Ovary (tissue), 9 donors: ENCODE measurements around the gene DRC1. TPM values are rescaled to one million over a fixed set of nuclear protein-coding genes. Genes with fewer than 3 reads are reported as not detected.
A peak's percentile ranks its signal among the peaks of the same experiment; 100 is the strongest.
"Not testable (repeated sequence)": the region's sequence is repeated elsewhere in the genome, so short reads cannot be mapped to it uniquely, and the experiment has no call there.

Experiments used
- DNase-seq, 5 donors: peaks; one replicate each; pipeline ENCODE4 v3.0.0-alpha.2; 2019 to 2020
- H3K27ac ChIP-seq, 2 donors: fragments of 200-600 bp; one replicate each; pipeline versions ENCODE4 v1.5.1 to v1.8.0; 2019 to 2022
- H3K27me3 ChIP-seq: fragments of 200-600 bp; one replicate; pipeline ENCODE4 v1.8.0; 2022
- H3K36me3 ChIP-seq: fragments of 200-600 bp; sonication (generic); one replicate; pipeline ENCODE4 v1.5.1; 2019
- H3K4me1 ChIP-seq: one replicate; pipeline ENCODE4 v1.8.1; 2013; ENCODE audit warnings: mild to moderate bottlenecking, moderate library complexity; ENCODE audit not compliant: insufficient read depth
- H3K4me3 ChIP-seq: fragments of 200-600 bp; sonication (generic); one replicate; pipeline ENCODE4 v1.5.1; 2017
- H3K9me3 ChIP-seq, 2 donors: fragments of 200-600 bp in 1 of 2; sonication (generic) in 1 of 2; one replicate each; pipeline versions ENCODE4 v1.5.1 to v1.8.1; 2013 to 2019; ENCODE audit warnings: mild to moderate bottlenecking in 1 of 2, moderate library complexity in 1 of 2
- EP300 ChIP-seq: sonication (generic); formaldehyde crosslinking; IDR thresholded peaks from one replicate; pipeline ENCODE4 v1.6.1; 2017; ENCODE audit warnings: antibody characterized with exemption
- POLR2A ChIP-seq: fragments of 450-650 bp; IDR thresholded peaks from one replicate; pipeline ENCODE4 v1.6.1; 2017; ENCODE audit warnings: antibody characterized with exemption, mild to moderate bottlenecking, moderate library complexity
- WGBS, 3 donors: extraction: QIAGEN DNeasy Blood & Tissue Kit in 1 of 3; methylation state at CpG; one replicate each; pipeline versions ENCODE4 v1.1.5 to v1.1.7; 2013 to 2017; 5-methylcytosine and 5-hydroxymethylcytosine counted together
- intact Hi-C, 4 donors: fragments of 100-400 bp; cut with DNase I; formaldehyde crosslinking; loops; one replicate each; pipeline versions ENCODE4 v1.11.0 to v1.15.1; 2022 to 2023
- polyA plus RNA-seq, 2 donors: library from polyadenylated mRNA; stranded (reverse); fragments of 200-250 nt in 1 of 2; fragments of 350-450 nt in 1 of 2; fragmentation: Illumina TruSeq in 1 of 2; extraction: RNeasy Lipid Tissue Mini Kit (QIAGEN cat#74804) in 1 of 2; gene quantifications; one replicate each; pipeline ENCODE4 v1.2.3, GENCODE V29; 2013 to 2014
- total RNA-seq, 7 donors: library from RNA; depleted of rRNA in 2 of 7; stranded (reverse); fragments of >200 nt in 2 of 7; fragmentation: NEBNext Ultra II Directional in 3 of 7; extraction: Animal tissue kit (Norgen Biotek cat#: 25700) in 3 of 7; gene quantifications; one replicate each; pipeline versions ENCODE4 v1.1.0 to v1.2.4, GENCODE V29; 2016 to 2023
- TF ChIP-seq, protein P1 (sequence below), 3 donors: fragments of 450-650 bp in 2 of 3; fragments of 200-600 bp in 1 of 3; IDR thresholded peaks; one replicate each; pipeline versions ENCODE4 v1.5.1 to v1.8.0; 2016 to 2022; ENCODE audit warnings: antibody characterized with exemption in 3 of 3, mild to moderate bottlenecking in 1 of 3
- donor health status: DM: no; HTN: no; CAD: no; lungs with moderate emphysema.
- donor health status: DM: no; HTN: no; CAD: no.
- donor health status: Bipolar disorder and iron deficiency.
- donor health status: DM: yes; HTN: yes; CAD: no.
- donor health status: DM: no; HTN: no; CAD: no.
- donor health status: DM: yes; HTN: yes; CAD: no.

DRC1 gene
- total and polyA plus RNA-seq, 9 donors, result 0.05 to 11.8 (median 1.2) TPM; not detected in 3

DNA sequence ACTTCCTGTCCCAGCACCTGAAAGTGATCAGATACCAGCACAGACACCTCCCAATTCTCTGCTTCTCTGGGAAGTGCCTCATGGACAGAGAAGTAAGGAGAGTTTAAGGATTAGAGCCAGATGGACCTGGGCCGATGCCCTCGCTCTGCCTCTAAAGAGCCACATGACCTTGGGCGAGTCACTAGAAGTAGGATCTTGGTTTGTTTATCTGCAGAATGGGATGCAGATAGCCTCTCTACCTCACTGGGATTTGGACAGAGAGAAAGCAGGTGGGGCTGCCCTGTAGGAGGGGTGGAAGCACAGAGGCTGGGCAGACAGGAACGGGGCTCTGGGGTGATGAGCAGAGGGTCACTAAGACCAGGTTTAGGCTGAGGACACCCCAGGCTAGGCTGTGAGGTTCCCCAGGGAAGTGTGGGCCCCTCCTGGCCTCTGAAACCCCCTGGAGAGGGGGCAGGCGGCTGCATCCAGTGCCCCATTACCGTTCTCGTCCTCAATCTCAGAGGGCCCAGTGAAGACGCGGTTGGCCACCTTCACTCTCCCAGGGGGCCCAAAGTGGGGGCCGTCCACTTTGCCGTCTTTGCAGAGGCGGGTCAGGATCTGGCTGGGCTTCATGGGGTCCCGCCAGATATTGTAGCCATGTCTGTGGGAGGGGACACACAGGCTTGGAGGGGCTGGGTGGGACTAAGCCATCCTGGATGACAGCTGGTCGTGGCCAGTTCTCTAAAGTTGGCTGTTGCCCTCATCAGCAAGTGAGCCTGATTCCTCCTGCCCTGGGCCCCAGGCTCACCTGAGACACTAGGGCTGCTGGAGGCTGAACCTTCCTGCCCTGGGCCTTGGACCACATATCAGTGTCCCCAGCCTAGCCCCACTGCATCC lies 62.9 kb downstream of the DRC1 start:
- Histone ChIP-seq H3K27me3 (no peaks in the 10 kb centered on the region), H3K36me3 (no peaks in the 10 kb centered on the region), H3K9me3 (no peaks in the 10 kb centered on the region), H3K4me3 (no peak overlapping the region), H3K27ac (no peak overlapping the region), H3K4me1 (no peaks in the 10 kb centered on the region)
- 77 to 81% (median 80%) methylated on average over 14 of the region's 14 CpGs for whole genome bisulfite sequencing, 3 donors
- intact Hi-C loops, result no loop called here
- no peak for TF ChIP-seq EP300
- TF ChIP-seq, protein P1, sequence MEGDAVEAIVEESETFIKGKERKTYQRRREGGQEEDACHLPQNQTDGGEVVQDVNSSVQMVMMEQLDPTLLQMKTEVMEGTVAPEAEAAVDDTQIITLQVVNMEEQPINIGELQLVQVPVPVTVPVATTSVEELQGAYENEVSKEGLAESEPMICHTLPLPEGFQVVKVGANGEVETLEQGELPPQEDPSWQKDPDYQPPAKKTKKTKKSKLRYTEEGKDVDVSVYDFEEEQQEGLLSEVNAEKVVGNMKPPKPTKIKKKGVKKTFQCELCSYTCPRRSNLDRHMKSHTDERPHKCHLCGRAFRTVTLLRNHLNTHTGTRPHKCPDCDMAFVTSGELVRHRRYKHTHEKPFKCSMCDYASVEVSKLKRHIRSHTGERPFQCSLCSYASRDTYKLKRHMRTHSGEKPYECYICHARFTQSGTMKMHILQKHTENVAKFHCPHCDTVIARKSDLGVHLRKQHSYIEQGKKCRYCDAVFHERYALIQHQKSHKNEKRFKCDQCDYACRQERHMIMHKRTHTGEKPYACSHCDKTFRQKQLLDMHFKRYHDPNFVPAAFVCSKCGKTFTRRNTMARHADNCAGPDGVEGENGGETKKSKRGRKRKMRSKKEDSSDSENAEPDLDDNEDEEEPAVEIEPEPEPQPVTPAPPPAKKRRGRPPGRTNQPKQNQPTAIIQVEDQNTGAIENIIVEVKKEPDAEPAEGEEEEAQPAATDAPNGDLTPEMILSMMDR (IDR thresholded peaks at IDR 0.05), result no peak
- TF ChIP-seq POLR2A, result no peak
- DNase-seq, result peak in 1 of 5 donors; percentile 22

- Histone ChIP-seq H3K4me3 (no peak overlapping the region), H3K9me3 (no peaks in the 10 kb centered on the region), H3K27me3 (no peaks in the 10 kb centered on the region), H3K36me3 (no peaks in the 10 kb centered on the region), H3K27ac (no peak overlapping the region), H3K4me1 (no peaks in the 10 kb centered on the region)
- TF ChIP-seq, protein P1 (IDR thresholded peaks at IDR 0.05), result no peak
- TF ChIP-seq EP300, result no peak
- no peak for TF ChIP-seq POLR2A
- WGBS, 3 donors, result 90 to 96% (median 94%) methylated on average over 11 of the region's 11 CpGs
- DNase-seq, result peak in 1 of 5 donors; percentile 17
- intact Hi-C loops, result no loop called here
Observed at GRCh38 chr2:26465266-26465925, 63.7 kb downstream of the DRC1 start.

DNA sequence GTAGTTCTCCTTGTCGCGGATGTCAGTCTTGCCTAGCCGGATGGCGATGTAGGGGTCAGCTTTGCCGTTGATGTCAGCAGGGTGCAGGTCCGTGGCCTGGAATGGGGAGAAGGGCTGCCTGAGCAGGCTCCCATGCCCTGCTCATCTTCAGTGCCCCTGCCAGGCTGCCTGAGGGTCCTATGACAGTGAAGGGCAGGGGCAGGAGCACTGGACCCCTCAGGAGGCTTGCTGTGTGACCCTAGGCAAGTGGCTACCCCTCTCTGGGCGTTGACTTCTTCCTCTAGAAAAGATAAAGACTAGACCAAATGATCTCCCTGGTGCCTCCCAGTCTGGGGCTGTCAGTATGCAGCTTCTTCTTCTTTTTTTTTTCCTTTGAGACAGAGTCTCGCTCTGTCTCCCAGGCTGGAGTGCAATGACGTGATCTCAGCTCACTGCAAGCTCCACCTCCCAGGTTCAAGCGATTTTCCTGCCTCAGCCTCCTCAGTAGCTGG lies 64.3 kb downstream of the DRC1 start:
- peak in 1 of 5 donors; percentile 18 for DNase-seq
- Histone ChIP-seq H3K36me3 (no peaks in the 10 kb centered on the region), H3K27ac (no peak overlapping the region), H3K27me3 (no peaks in the 10 kb centered on the region), H3K9me3 (no peaks in the 10 kb centered on the region), H3K4me3 (no peak overlapping the region), H3K4me1 (no peaks in the 10 kb centered on the region)
- WGBS, 3 donors, result 85 to 90% (median 85%) methylated on average over 10 of the region's 10 CpGs
- TF ChIP-seq POLR2A, result no peak
- no peak for TF ChIP-seq EP300
- TF ChIP-seq, protein P1 (IDR thresholded peaks at IDR 0.05), result no peak
- intact Hi-C loops, result no loop called here

DNA sequence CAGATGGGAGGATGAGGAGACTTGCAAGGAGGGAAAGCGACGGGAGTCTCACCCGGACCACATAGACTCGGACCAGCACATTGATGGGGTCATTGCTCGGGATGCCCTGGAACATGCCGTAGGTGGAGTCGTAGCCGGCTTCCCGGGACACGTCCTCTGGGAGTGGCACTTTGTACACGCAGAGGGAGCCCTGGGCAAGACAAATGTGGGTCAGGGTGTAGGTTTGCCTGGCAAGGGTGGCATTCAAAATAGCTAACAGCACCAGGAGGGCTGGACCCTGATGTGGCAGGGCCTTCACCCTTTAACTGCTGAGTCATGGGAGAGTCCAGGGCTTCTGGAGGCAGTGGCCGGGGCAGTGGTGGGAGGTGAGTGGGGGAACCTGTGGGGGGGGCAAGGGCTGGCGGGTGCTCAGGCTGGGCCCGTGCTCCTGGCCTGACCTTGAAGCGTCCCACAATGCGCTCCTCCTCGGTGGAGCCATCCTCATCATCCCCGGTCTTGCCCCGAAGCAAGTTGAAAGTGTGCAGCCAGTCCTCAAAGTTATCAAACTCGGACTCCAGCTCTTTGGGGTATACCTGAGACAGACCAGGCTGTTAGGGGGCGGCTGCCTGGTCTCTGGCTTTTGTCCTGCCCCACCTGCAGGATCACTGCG lies 65.1 kb downstream of the DRC1 start:
- no peaks in the 10 kb centered on the region for H3K9me3 ChIP-seq
- intact Hi-C loops, result no loop called here
- H3K27me3 ChIP-seq, result no peaks in the 10 kb centered on the region
- no peak for TF ChIP-seq POLR2A
- no peak overlapping the region for H3K27ac ChIP-seq
- no peak for DNase-seq
- WGBS, 3 donors, result 66 to 75% (median 67%) methylated on average over 21 to 22 of the region's 22 CpGs
- no peak overlapping the region for H3K4me3 ChIP-seq
- H3K4me1 ChIP-seq, result no peaks in the 10 kb centered on the region
- no peaks in the 10 kb centered on the region for H3K36me3 ChIP-seq

DNA sequence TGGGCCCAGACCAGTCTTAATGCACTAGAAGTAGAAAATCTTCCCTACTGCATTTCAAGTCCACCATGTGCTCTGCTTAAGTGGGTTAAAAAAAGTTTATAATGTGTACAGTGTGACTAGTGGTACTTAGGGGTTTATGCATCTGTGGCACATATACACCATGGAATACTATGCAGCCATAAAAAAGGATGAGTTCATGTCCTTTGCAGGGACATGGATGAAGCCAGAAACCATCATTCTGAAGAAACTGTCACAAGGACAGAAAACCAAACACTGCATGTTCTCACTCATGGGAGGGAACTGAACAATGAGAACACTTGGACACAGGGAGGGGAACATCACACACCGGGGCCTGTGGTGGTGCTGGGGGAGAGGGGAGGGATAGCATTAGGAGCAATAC lies 66.8 kb downstream of the DRC1 start:
- DNase-seq, H3K36me3 ChIP-seq, H3K4me1 ChIP-seq, H3K27me3 ChIP-seq, H3K4me3 ChIP-seq, H3K27ac ChIP-seq, H3K9me3 ChIP-seq, intact Hi-C loops: not testable (repeated sequence)
- WGBS, 3 donors, result 88 to 97% (median 95%) methylated on average over 1 of the region's 1 CpG
